KG1 (cell line): ENCODE measurements around the gene RPTOR.

Experiments used
- DNase-seq: peaks from one replicate; lab custom pipeline; 2025; lab: John Stamatoyannopoulos, UW

Gene RPTOR

GRCh38 chr17:80980397-80981061, 435.9 kb downstream of the RPTOR start:
- DNase-seq = no peak

GRCh38 chr17:80981062-80981902, 436.6 kb downstream of the RPTOR start:
- DNase-seq = no peak

- DNase-seq = no peak
Measured at GRCh38 chr17:80981929-80982425, 437.3 kb downstream of the RPTOR start.

GRCh38 chr17:80982426-80982974, 437.9 kb downstream of the RPTOR start:
- DNase-seq = no peak

- no peak for DNase-seq
Measured at GRCh38 chr17:80983545-80983944, 438.9 kb downstream of the RPTOR start.

- DNase-seq = no peak
Measured at GRCh38 chr17:80984749-80985148, 440.1 kb downstream of the RPTOR start.

GRCh38 chr17:80986046-80986445, 441.4 kb downstream of the RPTOR start:
- DNase-seq = no peak

GRCh38 chr17:80986816-80987475, 442.3 kb downstream of the RPTOR start:
- DNase-seq = no peak

- DNase-seq = no peak
Measured at GRCh38 chr17:80987941-80988461, 443.4 kb downstream of the RPTOR start.

- DNase-seq = no peak
Measured at GRCh38 chr17:80989586-80989913, 444.9 kb downstream of the RPTOR start.

- DNase-seq = no peak
Measured at GRCh38 chr17:80990921-80991644, 446.4 kb downstream of the RPTOR start.

GRCh38 chr17:80991645-80992076, 447.0 kb downstream of the RPTOR start, which contains the start of gene CHMP6:
Gene CHMP6 (plus strand): TSS chr17:80991841. CDS start chr17:80991919, 78 bp downstream.
- peak; percentile 79 for DNase-seq

GRCh38 chr17:80992077-80992947, 447.7 kb downstream of the RPTOR start:
- no peak for DNase-seq

GRCh38 chr17:80992948-80993624, 448.4 kb downstream of the RPTOR start:
- DNase-seq = no peak

- no peak for DNase-seq
Measured at GRCh38 chr17:80995131-80995530, 450.5 kb downstream of the RPTOR start.

GRCh38 chr17:80996422-80997305, 452.0 kb downstream of the RPTOR start:
- DNase-seq = no peak

- peak; percentile 70 for DNase-seq
Measured at GRCh38 chr17:80997424-80998117, 452.9 kb downstream of the RPTOR start.

GRCh38 chr17:80998118-80998747, 453.6 kb downstream of the RPTOR start:
- DNase-seq = no peak
